MCF 10A (cell line): ENCODE measurements around the gene FRMPD1. TPM values are rescaled to one million over a fixed set of nuclear protein-coding genes. Genes with fewer than 3 reads are reported as not detected.

Source experiments
- BruUV-seq: library from RNA; stranded (reverse); fragments of 400-500 nt; replicated peaks from 2 replicates; lab custom pipeline; 2021; lab: Mats Ljungman, UMichigan
- CTCF ChIA-PET: fragments of 300-600 bp; sonication (Branson Sonifier 250); formaldehyde crosslinking; extraction: SDS; loops from one replicate; lab custom pipeline; 2021; ENCODE audit warnings: antibody characterized with exemption, inconsistent platforms; lab: Yijun Ruan, JAX
- POLR2A ChIA-PET: fragments of 300-600, 350-650 bp; sonication (Branson Sonifier 250); formaldehyde crosslinking; extraction: SDS; loops from one replicate; lab custom pipeline; 2020; ENCODE audit warnings: antibody characterized with exemption, inconsistent platforms; lab: Yijun Ruan, JAX
- DNase-seq: peaks from one replicate; pipeline ENCODE4 v3.0.0-alpha.2; 2018; ENCODE audit not compliant: unreplicated experiment
- H3K27ac Mint-ChIP-seq: one replicate; pipeline ENCODE4 v1.8.0; 2022; ENCODE audit warnings: mild to moderate bottlenecking, low read depth, mixed read lengths; ENCODE audit not compliant: unreplicated experiment
- H3K27me3 Mint-ChIP-seq: one replicate; pipeline ENCODE4 v1.8.0; 2022; ENCODE audit warnings: mixed read lengths; ENCODE audit not compliant: insufficient read depth, unreplicated experiment
- H3K36me3 Mint-ChIP-seq: one replicate; pipeline ENCODE4 v1.8.0; 2022; ENCODE audit warnings: mild to moderate bottlenecking, moderate library complexity, mixed read lengths; ENCODE audit not compliant: insufficient read depth, unreplicated experiment
- H3K4me1 Mint-ChIP-seq: one replicate; pipeline ENCODE4 v1.8.0; 2022; ENCODE audit warnings: mixed read lengths; ENCODE audit not compliant: insufficient read depth, unreplicated experiment
- H3K4me3 Mint-ChIP-seq: one replicate; pipeline ENCODE4 v1.8.0; 2022; ENCODE audit warnings: mild to moderate bottlenecking, moderate library complexity, mixed read lengths; ENCODE audit not compliant: unreplicated experiment
- H3K9me3 Mint-ChIP-seq: one replicate; pipeline ENCODE4 v1.8.0; 2022; ENCODE audit warnings: mixed read lengths; ENCODE audit not compliant: unreplicated experiment
- intact Hi-C: fragments of 100-400 bp; cut with micrococcal nuclease; formaldehyde crosslinking; loops from 2 replicates; pipeline ENCODE4 v1.14.1; 2022
- total RNA-seq: library from RNA; stranded (reverse); gene quantifications from 2 replicates; pipeline ENCODE4 v1.2.3, GENCODE V29; 2022
- TF ChIP-seq, protein P1 (sequence below): fragments of 200-600 bp; IDR thresholded peaks from one replicate; pipeline ENCODE4 v1.8.0; 2022; ENCODE audit warnings: antibody characterized with exemption, mild to moderate bottlenecking; ENCODE audit not compliant: unreplicated experiment

FRMPD1 gene
- total RNA-seq, 1 experiment from 2014 or later, result not detected

DNA sequence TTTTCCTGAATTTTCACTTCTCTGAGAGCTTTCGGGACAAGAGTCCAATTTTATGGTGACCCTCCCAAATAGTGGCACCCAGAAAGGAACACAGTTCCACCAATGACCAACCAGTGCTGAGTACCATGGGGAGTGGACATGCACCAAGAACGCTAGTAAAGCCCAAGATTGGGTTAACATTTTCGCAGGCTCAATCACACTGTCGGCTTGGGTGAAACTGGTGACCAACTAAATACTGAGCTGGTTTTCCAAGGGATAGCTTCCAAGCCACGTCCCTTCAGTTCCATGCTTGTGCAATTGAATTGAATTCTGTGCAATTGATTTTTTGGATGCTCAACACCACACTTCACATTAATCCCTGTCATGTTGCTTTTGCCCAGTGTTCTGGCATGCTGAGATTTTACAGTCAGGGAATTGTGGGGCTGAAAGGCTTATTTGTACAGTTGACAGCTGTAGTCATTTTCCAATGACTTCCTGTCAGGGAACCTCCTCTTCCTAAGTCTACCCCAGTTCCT is 65.3 kb downstream of the FRMPD1 start:
- BruUV-seq, result no TSS peak
- Mint-ChIP-seq H3K36me3 (no peaks in the 10 kb centered on the region), H3K4me3 (no peak overlapping the region), H3K4me1 (no peaks in the 10 kb centered on the region), H3K27ac (no peak overlapping the region), H3K27me3 (no peaks in the 10 kb centered on the region), H3K9me3 (no peaks in the 10 kb centered on the region)
- ChIA-PET POLR2A (interaction anchor here (0.7 kb wide), 1 partner anchor 244 kb away, joined by 3 read pairs; no protein-coding TSS in a partner anchor), CTCF (interaction anchor here (0.7 kb wide), 1 partner anchor 40 kb away, joined by 3 read pairs; no protein-coding TSS in a partner anchor)
- intact Hi-C loops, result no loop called here
- TF ChIP-seq, protein P1, sequence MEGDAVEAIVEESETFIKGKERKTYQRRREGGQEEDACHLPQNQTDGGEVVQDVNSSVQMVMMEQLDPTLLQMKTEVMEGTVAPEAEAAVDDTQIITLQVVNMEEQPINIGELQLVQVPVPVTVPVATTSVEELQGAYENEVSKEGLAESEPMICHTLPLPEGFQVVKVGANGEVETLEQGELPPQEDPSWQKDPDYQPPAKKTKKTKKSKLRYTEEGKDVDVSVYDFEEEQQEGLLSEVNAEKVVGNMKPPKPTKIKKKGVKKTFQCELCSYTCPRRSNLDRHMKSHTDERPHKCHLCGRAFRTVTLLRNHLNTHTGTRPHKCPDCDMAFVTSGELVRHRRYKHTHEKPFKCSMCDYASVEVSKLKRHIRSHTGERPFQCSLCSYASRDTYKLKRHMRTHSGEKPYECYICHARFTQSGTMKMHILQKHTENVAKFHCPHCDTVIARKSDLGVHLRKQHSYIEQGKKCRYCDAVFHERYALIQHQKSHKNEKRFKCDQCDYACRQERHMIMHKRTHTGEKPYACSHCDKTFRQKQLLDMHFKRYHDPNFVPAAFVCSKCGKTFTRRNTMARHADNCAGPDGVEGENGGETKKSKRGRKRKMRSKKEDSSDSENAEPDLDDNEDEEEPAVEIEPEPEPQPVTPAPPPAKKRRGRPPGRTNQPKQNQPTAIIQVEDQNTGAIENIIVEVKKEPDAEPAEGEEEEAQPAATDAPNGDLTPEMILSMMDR, result no peak
- DNase-seq, result no peak

- DNase-seq, result no peak
- TF ChIP-seq, protein P1, result no peak
- H3K4me1 Mint-ChIP-seq, result no peaks in the 10 kb centered on the region
- intact Hi-C loops, result no loop called here
- ChIA-PET CTCF (no interaction called here), POLR2A (no interaction called here)
- no peaks in the 10 kb centered on the region for H3K9me3 Mint-ChIP-seq
- H3K4me3 Mint-ChIP-seq, result no peak overlapping the region
- no peak overlapping the region for H3K27ac Mint-ChIP-seq
- no peaks in the 10 kb centered on the region for H3K36me3 Mint-ChIP-seq
- no TSS peak for BruUV-seq
- H3K27me3 Mint-ChIP-seq, result no peaks in the 10 kb centered on the region
These were observed 68.8 kb downstream of the FRMPD1 start for GRCh38 chr9:37719526-37719925.

- BruUV-seq, result no TSS peak
- no peak overlapping the region for H3K4me3 Mint-ChIP-seq
- no peaks in the 10 kb centered on the region for H3K4me1 Mint-ChIP-seq
- TF ChIP-seq, protein P1, result no peak
- POLR2A ChIA-PET, result no interaction called here
- no peaks in the 10 kb centered on the region for H3K9me3 Mint-ChIP-seq
- intact Hi-C loops, result no loop called here
- no peaks in the 10 kb centered on the region for H3K27me3 Mint-ChIP-seq
- no peak for DNase-seq
- CTCF ChIA-PET, result no interaction called here
- no peak overlapping the region for H3K27ac Mint-ChIP-seq
- no peaks in the 10 kb centered on the region for H3K36me3 Mint-ChIP-seq
These were observed 76.3 kb downstream of the FRMPD1 start for GRCh38 chr9:37727013-37727412.

GRCh38 chr9:37729499-37729898 is 78.7 kb downstream of the FRMPD1 start:
- intact Hi-C loops, result no loop called here
- BruUV-seq, result no TSS peak
- CTCF ChIA-PET, result interaction anchor here (0.6 to 1.4 kb wide), 2 partner anchors 18 to 642 kb away, joined by 3 to 4 read pairs; no protein-coding TSS in a partner anchor

More at GRCh38 chr9:37729499-37729898, 78.7 kb downstream of the FRMPD1 start:
- POLR2A ChIA-PET, result interaction anchor here (0.5 to 0.7 kb wide), 3 partner anchors 14 to 151 kb away, joined by 3 read pairs; no protein-coding TSS in a partner anchor
- Mint-ChIP-seq H3K9me3 (no peaks in the 10 kb centered on the region), H3K36me3 (no peaks in the 10 kb centered on the region), H3K27me3 (peaks cover 7% of the 10 kb centered on the region), H3K4me3 (no peak overlapping the region), H3K4me1 (no peaks in the 10 kb centered on the region), H3K27ac (no peak overlapping the region)
- peak; percentile 86 for DNase-seq
- TF ChIP-seq, protein P1, result no peak
